ENCODE results near the gene MEAK7.

The MEAK7 gene

GRCh38 chr16:84504420-84505248 lies at the start of gene MEAK7:
Gene MEAK7, minus strand, starts transcription at chr16:84504659. Its CDS starts 6,573 bp downstream, at chr16:84498086.
- no peak for TF ChIP-seq CTCF (IDR thresholded peaks at IDR 0.05; ENCODE audit: borderline replicate concordance, control extremely low read depth, extremely low read depth, insufficient read depth, missing control alignments)
- in situ Hi-C loops (cut with MboI; ENCODE audit: low sequenced_read_pairs, unreplicated experiment): loop anchor here (25.0 kb wide), 1 partner anchor 458 kb away; no protein-coding TSS in a partner anchor
- peak; percentile 99 for DNase-seq (ENCODE audit: low spot score)

GRCh38 chr16:84553873-84554399 lies 49.5 kb upstream of the MEAK7 start:
- TF ChIP-seq CTCF (IDR thresholded peaks at IDR 0.05; ENCODE audit: borderline replicate concordance, control extremely low read depth, extremely low read depth, insufficient read depth, missing control alignments): no peak
- no peak for DNase-seq (ENCODE audit: low spot score)
- in situ Hi-C loops (cut with MboI; ENCODE audit: low sequenced_read_pairs, unreplicated experiment): no loop called here

GRCh38 chr16:84552135-84552534 lies 47.7 kb upstream of the MEAK7 start:
- in situ Hi-C loops (cut with MboI; ENCODE audit: low sequenced_read_pairs, unreplicated experiment): no loop called here
- TF ChIP-seq CTCF (IDR thresholded peaks at IDR 0.05; ENCODE audit: borderline replicate concordance, control extremely low read depth, extremely low read depth, insufficient read depth, missing control alignments): no peak
- no peak for DNase-seq (ENCODE audit: low spot score)

- no peak for DNase-seq (ENCODE audit: low spot score)
- no peak for TF ChIP-seq CTCF (IDR thresholded peaks at IDR 0.05; ENCODE audit: borderline replicate concordance, control extremely low read depth, extremely low read depth, insufficient read depth, missing control alignments)
- in situ Hi-C loops (cut with MboI; ENCODE audit: low sequenced_read_pairs, unreplicated experiment): no loop called here
These were observed 45.6 kb upstream of the MEAK7 start for GRCh38 chr16:84550096-84550495.

GRCh38 chr16:84548971-84549844 lies 44.7 kb upstream of the MEAK7 start:
- in situ Hi-C loops (cut with MboI; ENCODE audit: low sequenced_read_pairs, unreplicated experiment): no loop called here
- DNase-seq (ENCODE audit: low spot score): no peak
- TF ChIP-seq CTCF (IDR thresholded peaks at IDR 0.05; ENCODE audit: borderline replicate concordance, control extremely low read depth, extremely low read depth, insufficient read depth, missing control alignments): no peak

GRCh38 chr16:84548508-84548907 lies 44.0 kb upstream of the MEAK7 start:
- no peak for DNase-seq (ENCODE audit: low spot score)
- in situ Hi-C loops (cut with MboI; ENCODE audit: low sequenced_read_pairs, unreplicated experiment): no loop called here
- TF ChIP-seq CTCF (IDR thresholded peaks at IDR 0.05; ENCODE audit: borderline replicate concordance, control extremely low read depth, extremely low read depth, insufficient read depth, missing control alignments): no peak
